ENCODE measurements around the gene SEMA4D.

The SEMA4D gene

DNA sequence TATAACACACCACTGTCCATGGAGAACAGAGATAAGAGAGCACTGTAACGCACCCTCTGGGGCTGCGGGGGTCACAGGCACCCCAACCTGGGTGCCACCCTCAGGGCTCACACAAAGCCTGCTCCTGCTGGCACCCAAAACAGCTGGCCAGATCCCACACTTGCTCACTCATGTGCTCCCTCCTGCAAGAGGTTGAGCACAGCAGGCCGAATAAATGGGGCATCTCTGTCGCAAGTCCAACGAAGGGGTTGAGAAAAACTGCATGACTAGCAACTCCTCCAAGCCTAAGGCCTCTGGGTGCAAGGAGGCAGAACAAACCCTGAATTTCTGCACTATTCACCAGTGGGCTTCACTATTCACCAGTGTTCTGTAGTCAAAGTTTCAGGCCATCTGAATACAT lies 99.3 kb downstream of the SEMA4D start:
- no peak overlapping the region for H3K4me3 ChIP-seq (ENCODE audit: low read depth, low read length)
- no peak for DNase-seq (ENCODE audit: low read depth, low spot score)
- ChIA-PET POLR2A (no interaction called here), CTCF (no interaction called here)
- TF ChIP-seq, protein P1, sequence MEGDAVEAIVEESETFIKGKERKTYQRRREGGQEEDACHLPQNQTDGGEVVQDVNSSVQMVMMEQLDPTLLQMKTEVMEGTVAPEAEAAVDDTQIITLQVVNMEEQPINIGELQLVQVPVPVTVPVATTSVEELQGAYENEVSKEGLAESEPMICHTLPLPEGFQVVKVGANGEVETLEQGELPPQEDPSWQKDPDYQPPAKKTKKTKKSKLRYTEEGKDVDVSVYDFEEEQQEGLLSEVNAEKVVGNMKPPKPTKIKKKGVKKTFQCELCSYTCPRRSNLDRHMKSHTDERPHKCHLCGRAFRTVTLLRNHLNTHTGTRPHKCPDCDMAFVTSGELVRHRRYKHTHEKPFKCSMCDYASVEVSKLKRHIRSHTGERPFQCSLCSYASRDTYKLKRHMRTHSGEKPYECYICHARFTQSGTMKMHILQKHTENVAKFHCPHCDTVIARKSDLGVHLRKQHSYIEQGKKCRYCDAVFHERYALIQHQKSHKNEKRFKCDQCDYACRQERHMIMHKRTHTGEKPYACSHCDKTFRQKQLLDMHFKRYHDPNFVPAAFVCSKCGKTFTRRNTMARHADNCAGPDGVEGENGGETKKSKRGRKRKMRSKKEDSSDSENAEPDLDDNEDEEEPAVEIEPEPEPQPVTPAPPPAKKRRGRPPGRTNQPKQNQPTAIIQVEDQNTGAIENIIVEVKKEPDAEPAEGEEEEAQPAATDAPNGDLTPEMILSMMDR (IDR thresholded peaks at IDR 0.05; ENCODE audit: insufficient read depth, low read length, missing control alignments) = no peak

DNA sequence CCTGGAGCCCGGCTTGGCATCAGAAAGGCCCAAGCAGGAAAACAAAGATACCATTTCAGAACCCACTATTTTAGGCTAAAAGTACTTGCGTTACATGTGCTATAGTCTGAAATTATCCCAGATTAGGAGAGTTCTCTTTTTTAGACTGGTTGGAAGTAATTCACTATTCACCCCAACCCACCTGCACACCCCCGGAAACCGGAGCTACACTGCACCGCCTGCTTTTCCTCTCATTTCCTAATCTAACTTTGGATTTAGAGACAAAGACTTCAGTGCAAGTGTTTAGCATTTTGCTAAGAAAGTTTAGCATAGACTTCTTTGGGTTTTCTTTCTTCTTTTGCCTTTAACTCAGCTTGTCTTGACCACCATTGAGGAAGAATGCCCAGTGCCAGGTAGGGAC lies 100.4 kb downstream of the SEMA4D start:
- TF ChIP-seq, protein P1 (IDR thresholded peaks at IDR 0.05; ENCODE audit: insufficient read depth, low read length, missing control alignments) = no peak
- no peak overlapping the region for H3K4me3 ChIP-seq (ENCODE audit: low read depth, low read length)
- ChIA-PET POLR2A (no interaction called here), CTCF (no interaction called here)
- no peak for DNase-seq (ENCODE audit: low read depth, low spot score)

DNA sequence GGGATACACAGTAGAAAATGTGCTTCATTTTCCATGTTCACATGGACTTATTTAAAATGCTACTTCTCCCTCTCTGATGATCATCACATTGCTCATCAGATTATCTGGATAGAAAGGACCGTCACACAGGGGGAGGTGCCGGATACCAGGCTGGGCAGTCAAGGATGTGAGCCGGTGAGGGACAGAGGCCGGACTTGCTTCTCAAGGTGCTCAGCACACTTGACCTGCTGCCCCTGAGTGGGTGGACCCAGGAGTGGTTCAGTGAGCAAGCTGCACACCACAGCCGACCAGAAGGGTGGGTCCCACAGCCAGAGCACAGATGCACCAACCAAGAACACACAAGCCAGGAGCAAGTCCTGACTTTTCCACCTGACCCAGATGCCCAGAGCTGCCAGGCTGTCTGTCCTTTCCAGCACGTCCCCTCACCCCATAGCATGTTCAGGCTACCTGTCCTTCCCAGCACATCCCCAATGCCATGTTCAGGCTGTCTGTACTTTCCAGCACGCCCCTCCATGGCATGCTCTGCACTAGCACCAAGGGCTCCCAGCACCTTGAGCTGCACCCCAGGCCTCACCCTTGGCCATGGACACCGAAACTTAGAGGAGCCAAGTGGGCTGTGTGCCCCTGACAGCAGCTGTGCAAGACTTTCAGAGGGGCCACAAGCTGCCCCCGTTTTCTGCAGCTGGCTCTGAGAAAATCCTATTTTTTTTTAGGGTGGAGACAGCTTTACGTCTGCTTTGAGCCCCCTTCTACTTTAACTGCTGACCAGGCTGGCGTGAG lies 101.8 kb downstream of the SEMA4D start:
- no peak for DNase-seq (ENCODE audit: low read depth, low spot score)
- ChIA-PET POLR2A (no interaction called here), CTCF (no interaction called here)
- H3K4me3 ChIP-seq (ENCODE audit: low read depth, low read length) = no peak overlapping the region
- TF ChIP-seq, protein P1 (IDR thresholded peaks at IDR 0.05; ENCODE audit: insufficient read depth, low read length, missing control alignments) = no peak

DNA sequence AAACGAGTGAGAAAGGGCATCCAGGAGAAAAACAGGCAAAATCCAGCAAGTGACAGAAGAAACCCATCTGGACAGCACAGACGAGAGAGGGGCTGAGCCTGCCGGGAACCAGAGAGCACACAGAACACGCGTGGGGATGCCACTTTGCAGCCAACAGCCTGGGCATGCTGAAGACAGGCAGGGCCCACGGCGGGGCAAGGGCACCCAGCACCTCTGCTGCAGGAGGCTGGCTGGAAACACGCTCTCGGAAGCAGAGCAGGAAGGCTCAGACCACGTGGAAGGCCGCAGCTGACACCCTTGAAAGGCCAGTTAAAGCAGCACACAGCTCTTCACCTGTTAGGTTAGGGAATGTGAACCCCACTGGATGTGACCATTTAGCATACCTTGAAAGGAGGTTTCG lies 103.5 kb downstream of the SEMA4D start:
- POLR2A ChIA-PET = no interaction called here
- DNase-seq (ENCODE audit: low read depth, low spot score) = no peak
- CTCF ChIA-PET = no interaction called here
- H3K4me3 ChIP-seq (ENCODE audit: low read depth, low read length) = no peak overlapping the region
- TF ChIP-seq, protein P1 (IDR thresholded peaks at IDR 0.05; ENCODE audit: insufficient read depth, low read length, missing control alignments) = no peak

DNA sequence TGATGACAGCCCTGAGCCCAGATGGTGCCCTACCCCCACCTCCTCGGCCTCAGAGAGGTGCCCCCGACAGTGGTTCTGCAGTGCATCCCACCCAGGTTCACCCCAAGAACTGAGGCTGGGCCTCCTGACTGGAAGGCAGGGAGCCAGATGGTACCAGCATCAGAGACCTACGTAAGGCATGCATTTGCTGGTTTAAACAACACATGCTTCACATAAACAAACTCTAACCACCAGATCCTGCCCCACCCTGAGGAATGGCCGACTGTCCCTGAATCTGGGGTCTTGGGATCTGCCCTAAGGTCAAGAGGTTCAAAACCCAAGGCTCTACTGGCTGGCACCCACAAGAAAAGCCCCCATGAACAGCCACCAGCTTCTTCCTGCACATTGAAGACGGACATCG lies 106.3 kb downstream of the SEMA4D start:
- TF ChIP-seq, protein P1 (IDR thresholded peaks at IDR 0.05; ENCODE audit: insufficient read depth, low read length, missing control alignments) = no peak
- H3K4me3 ChIP-seq (ENCODE audit: low read depth, low read length) = no peak overlapping the region
- no peak for DNase-seq (ENCODE audit: low read depth, low spot score)
- ChIA-PET POLR2A (no interaction called here), CTCF (no interaction called here)

DNA sequence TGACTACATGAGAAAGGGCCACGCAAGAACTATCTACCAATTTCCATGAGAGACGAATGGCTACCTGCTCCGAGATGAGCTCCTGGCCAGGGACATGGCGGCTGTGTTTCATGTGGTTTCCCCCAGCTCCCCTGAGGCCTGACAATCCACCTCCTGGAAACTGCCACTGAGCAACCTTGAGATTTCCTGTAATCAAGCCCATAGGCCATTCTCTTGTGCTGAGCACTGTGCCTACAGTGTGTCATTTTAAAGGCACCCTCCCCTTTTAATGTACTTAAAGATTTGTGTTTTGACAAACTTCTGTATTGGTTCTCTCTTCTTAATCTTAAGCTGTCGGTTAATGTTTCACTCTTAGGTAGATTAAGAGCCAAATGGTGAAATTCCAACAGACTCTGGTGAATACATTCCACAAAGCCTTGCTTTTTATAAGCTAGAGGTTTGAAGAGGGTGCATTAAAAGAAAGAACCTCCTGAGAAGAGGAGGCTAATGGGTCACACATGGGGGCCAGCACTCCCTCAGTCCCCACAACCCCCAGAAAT lies 107.3 kb downstream of the SEMA4D start:
- TF ChIP-seq, protein P1 (IDR thresholded peaks at IDR 0.05; ENCODE audit: insufficient read depth, low read length, missing control alignments) = no peak
- POLR2A ChIA-PET = no interaction called here
- H3K4me3 ChIP-seq (ENCODE audit: low read depth, low read length) = no peak overlapping the region
- DNase-seq (ENCODE audit: low read depth, low spot score) = no peak
- CTCF ChIA-PET = no interaction called here
